HUES48 (cell line): ENCODE measurements around the gene C6orf47.

ENCODE experiments used
- H3K27ac ChIP-seq: one replicate; pipeline ENCODE4 v1.7.0; 2013; ENCODE audit warnings: low read depth, low read length, inconsistent platforms
- H3K27me3 ChIP-seq: 2 replicates; pipeline ENCODE4 v1.6.1; 2013; ENCODE audit warnings: mild to moderate bottlenecking, low read length; ENCODE audit not compliant: control insufficient read depth, insufficient read depth
- H3K36me3 ChIP-seq: 2 replicates; pipeline ENCODE4 v1.6.1; 2013; ENCODE audit warnings: low read length; ENCODE audit not compliant: control insufficient read depth, insufficient read depth
- H3K4me1 ChIP-seq: 2 replicates; pipeline ENCODE4 v1.6.1; 2013; ENCODE audit warnings: mild to moderate bottlenecking, low read length; ENCODE audit not compliant: control insufficient read depth, insufficient read depth
- H3K4me3 ChIP-seq: 2 replicates; pipeline ENCODE4 v1.5.1; 2013; ENCODE audit warnings: mild to moderate bottlenecking, low read depth, low read length
- H3K9ac ChIP-seq: 2 replicates; pipeline ENCODE4 v1.6.1; 2013; ENCODE audit warnings: mild to moderate bottlenecking, low read depth, low read length, moderate library complexity
- H3K9me3 ChIP-seq: 2 replicates; pipeline ENCODE4 v1.6.1; 2013; ENCODE audit warnings: low read length; ENCODE audit not compliant: control insufficient read depth, insufficient read depth

C6orf47 gene

GRCh38 chr6:31630177-31630934 lies 30.2 kb downstream of the C6orf47 start:
- Histone ChIP-seq H3K4me3 (no peak overlapping the region), H3K27me3 (no peaks in the 10 kb centered on the region), H3K27ac (no peak overlapping the region), H3K36me3 (peaks cover 100% of the 10 kb centered on the region), H3K9me3 (no peaks in the 10 kb centered on the region), H3K4me1 (no peaks in the 10 kb centered on the region), H3K9ac (no peak overlapping the region)

GRCh38 chr6:31629014-31629413 lies 31.6 kb downstream of the C6orf47 start:
- no peak overlapping the region for H3K27ac ChIP-seq
- peaks cover 100% of the 10 kb centered on the region for H3K36me3 ChIP-seq
- H3K27me3 ChIP-seq = no peaks in the 10 kb centered on the region
- H3K4me3 ChIP-seq = no peak overlapping the region
- H3K9me3 ChIP-seq = no peaks in the 10 kb centered on the region
- H3K9ac ChIP-seq = no peak overlapping the region
- no peaks in the 10 kb centered on the region for H3K4me1 ChIP-seq

- Histone ChIP-seq H3K9ac (no peak overlapping the region), H3K4me3 (no peak overlapping the region), H3K27me3 (no peaks in the 10 kb centered on the region), H3K36me3 (peaks cover 100% of the 10 kb centered on the region), H3K4me1 (peaks cover 1% of the 10 kb centered on the region; the same call in 1 of the 2 replicates), H3K27ac (no peak overlapping the region), H3K9me3 (no peaks in the 10 kb centered on the region)
Observed at GRCh38 chr6:31627690-31628287, 32.8 kb downstream of the C6orf47 start.

DNA sequence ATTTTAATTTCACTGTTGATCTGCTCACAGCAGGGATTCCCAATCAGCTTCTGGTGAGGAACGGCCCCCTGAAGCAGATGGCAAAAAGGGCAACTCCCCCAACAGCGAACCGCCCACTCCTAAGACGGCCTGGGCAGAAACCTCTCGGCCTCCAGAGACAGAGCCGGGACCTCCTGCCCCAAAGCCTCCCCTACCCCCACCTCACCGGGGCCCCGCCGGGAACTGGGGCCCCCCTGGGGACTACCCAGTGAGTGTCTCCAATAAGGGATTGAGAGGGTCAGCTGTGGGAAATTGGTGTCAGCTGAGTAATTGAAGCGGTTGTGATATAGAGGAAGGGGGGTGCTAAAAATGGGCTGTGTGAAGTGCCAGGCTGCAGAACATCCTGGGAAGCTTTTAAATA lies 33.6 kb downstream of the C6orf47 start:
- peaks cover 99% of the 10 kb centered on the region for H3K36me3 ChIP-seq
- H3K4me1 ChIP-seq = peaks cover 10% of the 10 kb centered on the region
- no peaks in the 10 kb centered on the region for H3K9me3 ChIP-seq
- no peak overlapping the region for H3K4me3 ChIP-seq
- no peak overlapping the region for H3K27ac ChIP-seq
- H3K27me3 ChIP-seq = no peaks in the 10 kb centered on the region
- H3K9ac ChIP-seq = no peak overlapping the region

- Histone ChIP-seq H3K4me3 (no peak overlapping the region), H3K4me1 (peaks cover 13% of the 10 kb centered on the region), H3K36me3 (peaks cover 75% of the 10 kb centered on the region), H3K9ac (no peak overlapping the region), H3K27me3 (no peaks in the 10 kb centered on the region), H3K9me3 (no peaks in the 10 kb centered on the region), H3K27ac (no peak overlapping the region)
Observed at GRCh38 chr6:31624070-31624469, 36.5 kb downstream of the C6orf47 start.

GRCh38 chr6:31622684-31623091 lies 37.9 kb downstream of the C6orf47 start:
- no peak overlapping the region for H3K27ac ChIP-seq
- no peak overlapping the region; the same call in 1 of the 2 replicates for H3K9ac ChIP-seq
- peaks cover 61% of the 10 kb centered on the region for H3K36me3 ChIP-seq

GRCh38 chr6:31621991-31622390 lies 38.6 kb downstream of the C6orf47 start:
- Histone ChIP-seq H3K4me1 (peaks cover 13% of the 10 kb centered on the region), H3K36me3 (peaks cover 54% of the 10 kb centered on the region), H3K4me3 (peak overlapping the region; percentile 84), H3K27ac (peak overlapping the region; percentile 99), H3K9ac (peak overlapping the region; percentile 93), H3K9me3 (no peaks in the 10 kb centered on the region), H3K27me3 (no peaks in the 10 kb centered on the region)

More at GRCh38 chr6:31622684-31623091, 37.9 kb downstream of the C6orf47 start:
- Histone ChIP-seq H3K27me3 (no peaks in the 10 kb centered on the region), H3K9me3 (no peaks in the 10 kb centered on the region), H3K4me1 (peaks cover 13% of the 10 kb centered on the region), H3K4me3 (peak overlapping the region; percentile 84)

DNA sequence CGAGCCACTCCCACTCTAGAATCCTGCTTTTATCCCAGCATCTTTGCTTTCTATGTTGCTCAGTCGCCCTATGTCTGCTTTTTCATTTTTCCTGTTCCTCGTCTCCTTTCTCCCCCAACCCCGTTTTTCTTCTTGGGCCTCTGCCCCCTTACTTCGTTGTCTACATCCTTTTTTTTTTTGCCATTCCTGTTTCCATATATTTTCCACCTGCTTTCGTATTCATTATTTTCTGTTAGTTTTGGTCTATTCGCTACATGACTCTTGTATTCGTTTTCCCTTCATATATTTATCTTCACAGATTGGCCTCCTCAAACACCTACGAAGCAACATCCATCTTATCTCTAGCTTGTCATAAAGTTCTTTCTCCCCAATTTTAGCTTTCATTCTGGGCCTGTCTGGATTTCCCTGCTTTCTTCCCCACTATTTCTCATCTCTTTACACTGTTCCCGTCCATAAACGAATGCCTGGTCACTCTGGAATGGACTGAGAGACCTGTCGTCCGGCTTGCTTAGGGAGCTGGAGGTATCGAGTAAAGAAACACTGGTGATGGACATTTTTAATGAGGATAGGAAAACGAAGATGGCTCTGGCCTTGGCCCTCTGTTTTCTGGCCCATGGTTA lies 39.1 kb downstream of the C6orf47 start:
- peak overlapping the region; percentile 93 for H3K9ac ChIP-seq
- no peaks in the 10 kb centered on the region for H3K9me3 ChIP-seq
- peaks cover 48% of the 10 kb centered on the region for H3K36me3 ChIP-seq
- peaks cover 13% of the 10 kb centered on the region for H3K4me1 ChIP-seq
- peak overlapping the region; percentile 84 for H3K4me3 ChIP-seq
- no peaks in the 10 kb centered on the region for H3K27me3 ChIP-seq
- H3K27ac ChIP-seq = peak overlapping the region; percentile 99

DNA sequence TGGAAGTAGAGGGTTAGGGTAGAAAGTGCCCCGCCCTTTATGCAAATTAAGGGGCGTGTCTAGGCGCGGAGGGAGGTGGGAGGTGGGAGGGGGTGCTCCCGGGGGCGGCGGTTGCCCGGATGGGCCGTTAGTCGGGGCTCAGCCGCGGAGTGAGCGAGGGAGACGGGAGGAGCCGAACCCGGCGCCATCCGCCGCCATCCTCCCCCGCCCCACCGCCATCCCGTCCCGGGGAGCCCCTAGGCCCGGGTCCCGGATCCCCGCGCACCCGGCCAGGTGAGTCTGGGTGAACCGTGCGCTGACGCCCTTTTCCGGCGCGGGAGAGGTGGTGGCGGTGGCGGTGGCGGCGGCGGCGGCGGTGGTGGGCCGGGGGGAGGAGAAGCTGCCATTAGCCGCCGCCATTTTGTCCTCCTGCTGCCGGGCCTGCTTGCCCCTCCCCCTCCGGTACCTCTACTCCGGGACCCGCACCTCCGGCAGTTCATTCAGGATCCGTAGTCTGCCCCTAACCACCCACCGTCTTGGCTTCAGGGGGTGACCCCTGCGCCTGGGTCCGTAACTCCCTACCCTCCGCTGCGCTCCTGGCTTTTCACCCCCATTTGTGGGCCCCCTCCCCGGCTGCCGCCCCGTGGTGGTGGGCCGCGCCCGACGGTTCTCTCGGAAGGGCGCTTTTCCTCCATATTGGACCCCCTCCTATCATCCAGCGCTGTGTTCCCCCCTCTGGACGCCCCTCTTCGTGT lies 39.8 kb downstream of the C6orf47 start, which contains the start of gene PRRC2A:
Gene PRRC2A (plus strand): TSS at position 130 of the 734 bp plus-strand sequence. CDS start 2,075 bp downstream, outside the sequence.
- peaks cover 13% of the 10 kb centered on the region for H3K4me1 ChIP-seq
- H3K9me3 ChIP-seq = no peaks in the 10 kb centered on the region
- H3K27me3 ChIP-seq = no peaks in the 10 kb centered on the region
- H3K9ac ChIP-seq = peak within 1 kb of the TSS; percentile 93
- H3K36me3 ChIP-seq = peaks cover 42% of the 10 kb centered on the region
- H3K27ac ChIP-seq = peak within 1 kb of the TSS; percentile 99
- H3K4me3 ChIP-seq = peak within 1 kb of the TSS; percentile 84

- peaks cover 13% of the 10 kb centered on the region for H3K4me1 ChIP-seq
- peaks cover 34% of the 10 kb centered on the region for H3K36me3 ChIP-seq
- no peaks in the 10 kb centered on the region for H3K9me3 ChIP-seq
- H3K9ac ChIP-seq = peak overlapping the region; percentile 90
- no peaks in the 10 kb centered on the region for H3K27me3 ChIP-seq
- H3K4me3 ChIP-seq = peak overlapping the region; percentile 72
- peak overlapping the region; percentile 99 for H3K27ac ChIP-seq
Observed at GRCh38 chr6:31619805-31620585, 40.6 kb downstream of the C6orf47 start.
